GM12891 (cell line): Measurements from ENCODE around the gene LILRA6.

Experiments
- POLR2A ChIP-seq: IDR thresholded peaks from 2 replicates; pipeline ENCODE4 v1.6.1; 2011; ENCODE audit warnings: low read depth, low read length, control low read depth
- POLR2AphosphoS5 ChIP-seq: IDR thresholded peaks from 2 replicates; pipeline ENCODE4 v1.6.1; 2011; ENCODE audit warnings: low read depth, low read length, control low read depth
- TAF1 ChIP-seq: IDR thresholded peaks from 2 replicates; pipeline ENCODE4 v1.6.1; 2011; ENCODE audit warnings: low read depth, low read length, control low read depth

- no peak for TF ChIP-seq POLR2AphosphoS5
- no peak for TF ChIP-seq POLR2A
- TF ChIP-seq TAF1 = no peak
Observed at GRCh38 chr19:54208784-54209057, 33.9 kb downstream of the LILRA6 start.
